ENCODE results near the gene ATXN1.

DNA sequence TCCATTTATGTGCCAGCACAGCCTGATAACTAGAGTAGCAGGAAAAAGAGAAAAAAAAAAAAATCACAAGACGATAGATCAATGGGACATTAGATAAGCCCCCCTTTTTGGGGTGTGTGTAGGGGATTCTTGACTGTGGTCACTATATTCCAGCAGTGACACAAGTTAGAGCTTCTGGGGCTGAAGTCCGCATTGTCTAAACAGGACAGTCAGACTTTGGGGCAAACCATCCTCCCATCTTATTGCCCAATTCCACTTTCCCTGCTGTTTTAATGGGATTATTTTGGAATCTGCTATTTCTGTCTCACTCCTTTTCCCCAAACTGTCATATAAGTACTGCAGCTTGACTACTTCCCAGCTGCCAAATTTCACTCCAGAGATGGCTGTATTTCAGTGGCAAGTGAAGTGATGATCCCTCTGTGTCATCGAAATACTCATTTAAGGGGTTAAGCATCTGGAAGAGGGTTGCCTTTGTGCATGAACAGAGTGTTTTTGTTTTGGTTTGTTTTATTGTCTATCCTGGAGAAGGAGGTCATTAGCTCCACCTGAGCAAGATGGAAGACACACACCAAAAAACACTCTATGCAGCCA is 182.5 kb downstream of the ATXN1 start:
- TF ChIP-seq, protein P1, sequence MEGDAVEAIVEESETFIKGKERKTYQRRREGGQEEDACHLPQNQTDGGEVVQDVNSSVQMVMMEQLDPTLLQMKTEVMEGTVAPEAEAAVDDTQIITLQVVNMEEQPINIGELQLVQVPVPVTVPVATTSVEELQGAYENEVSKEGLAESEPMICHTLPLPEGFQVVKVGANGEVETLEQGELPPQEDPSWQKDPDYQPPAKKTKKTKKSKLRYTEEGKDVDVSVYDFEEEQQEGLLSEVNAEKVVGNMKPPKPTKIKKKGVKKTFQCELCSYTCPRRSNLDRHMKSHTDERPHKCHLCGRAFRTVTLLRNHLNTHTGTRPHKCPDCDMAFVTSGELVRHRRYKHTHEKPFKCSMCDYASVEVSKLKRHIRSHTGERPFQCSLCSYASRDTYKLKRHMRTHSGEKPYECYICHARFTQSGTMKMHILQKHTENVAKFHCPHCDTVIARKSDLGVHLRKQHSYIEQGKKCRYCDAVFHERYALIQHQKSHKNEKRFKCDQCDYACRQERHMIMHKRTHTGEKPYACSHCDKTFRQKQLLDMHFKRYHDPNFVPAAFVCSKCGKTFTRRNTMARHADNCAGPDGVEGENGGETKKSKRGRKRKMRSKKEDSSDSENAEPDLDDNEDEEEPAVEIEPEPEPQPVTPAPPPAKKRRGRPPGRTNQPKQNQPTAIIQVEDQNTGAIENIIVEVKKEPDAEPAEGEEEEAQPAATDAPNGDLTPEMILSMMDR (conservative IDR thresholded peaks at IDR 0.05; ENCODE audit: low read depth, low read length), result no peak
- no peak for TF ChIP-seq EZH2 (IDR thresholded peaks at IDR 0.05; ENCODE audit: low read length, unreplicated experiment)

All from PC-3 (cell line).